ENCODE data around the gene AP1M1. TPM values are rescaled to one million over a fixed set of nuclear protein-coding genes. Genes with fewer than 3 reads are reported as not detected.

AP1M1 gene
- total RNA-seq, 5 donors from 2014 or later (not counting 1 experiment from before 2014, with no cell fraction given): 94.9 to 171 (median 133) TPM

DNA sequence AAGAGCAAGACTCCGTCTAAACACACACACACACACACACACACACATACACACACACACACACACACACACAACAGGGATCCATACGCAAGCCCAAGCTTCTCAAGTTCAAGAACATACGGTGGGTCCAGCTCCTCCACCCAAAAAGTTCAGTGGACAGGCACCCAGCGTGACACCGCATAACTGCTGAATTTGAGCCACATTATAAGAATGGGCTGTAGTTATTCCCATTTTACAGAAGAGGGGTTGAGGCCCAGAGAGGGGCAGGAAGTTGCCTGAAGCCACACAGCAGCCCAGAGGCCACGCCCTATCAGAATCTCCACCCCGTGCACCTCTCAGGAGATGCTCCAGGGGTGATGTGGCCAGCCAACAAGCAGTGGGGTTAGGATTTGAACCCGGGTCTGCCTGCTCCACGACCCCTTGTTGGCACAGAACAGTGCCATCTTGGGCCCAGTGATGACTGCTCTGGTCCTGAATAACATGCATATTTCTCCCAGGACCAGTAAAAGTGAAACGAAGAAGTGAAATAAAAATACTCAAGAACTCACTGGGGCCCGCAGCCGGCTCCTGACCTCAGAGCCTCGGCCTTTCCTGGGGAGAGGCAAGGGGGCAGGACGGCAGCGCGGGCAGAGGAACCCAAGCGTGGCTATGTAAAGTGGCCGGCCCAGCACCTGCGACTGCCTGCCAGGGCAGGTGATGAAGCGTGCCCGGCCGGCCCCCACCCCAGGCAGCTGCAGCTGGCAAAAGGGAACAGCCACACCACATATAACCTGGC lies 61.9 kb downstream of the AP1M1 start:
- WGBS (ENCODE audit: insufficient coverage): 66% methylated on average over 18 of the region's 22 CpGs
- POLR2A ChIA-PET: no interaction called here
- CTCF ChIA-PET: no interaction called here
- Histone ChIP-seq H3K36me3 (ENCODE audit: control insufficient read depth in 2 of 2, extremely low read depth in 1 of 2, insufficient read depth in 1 of 2, low read length in 1 of 2) (no peaks in the 10 kb centered on the region), H3K27ac (ENCODE audit: low read length) (no peak overlapping the region), H3K27me3 (replicated peaks in 1 of 2; ENCODE audit: control insufficient read depth in 2 of 2, extremely low read depth in 1 of 2, insufficient read depth in 2 of 2, low read length in 1 of 2) (no peaks in the 10 kb centered on the region), H3K4me1 (ENCODE audit: control insufficient read depth in 1 of 2, extremely low read depth in 1 of 2, insufficient read depth in 2 of 2, low read length in 2 of 2) (peaks cover 16 to 75% of the 10 kb centered on the region in 2 experiments), H3K4me3 (ENCODE audit: control insufficient read depth in 1 of 2, extremely low read depth in 1 of 2, low read length in 1 of 2) (no peak overlapping the region), H3K9me3 (no peaks in the 10 kb centered on the region)
- Mint-ChIP-seq H3K27ac (peak overlapping the region in 1 of 2 donors; percentile 43), H3K4me3 (no peak overlapping the region), H3K9me3 (no peaks in the 10 kb centered on the region), H3K36me3 (no peaks in the 10 kb centered on the region), H3K4me1 (peaks cover 49 to 72% (median 50%) of the 10 kb centered on the region in 3 donors), H3K27me3 (no peaks in the 10 kb centered on the region)
- no peak for ATAC-seq (replicated peaks in 1 of 4)
- DNase-seq: peak in 1 of 35 experiments; percentile 22

DNA sequence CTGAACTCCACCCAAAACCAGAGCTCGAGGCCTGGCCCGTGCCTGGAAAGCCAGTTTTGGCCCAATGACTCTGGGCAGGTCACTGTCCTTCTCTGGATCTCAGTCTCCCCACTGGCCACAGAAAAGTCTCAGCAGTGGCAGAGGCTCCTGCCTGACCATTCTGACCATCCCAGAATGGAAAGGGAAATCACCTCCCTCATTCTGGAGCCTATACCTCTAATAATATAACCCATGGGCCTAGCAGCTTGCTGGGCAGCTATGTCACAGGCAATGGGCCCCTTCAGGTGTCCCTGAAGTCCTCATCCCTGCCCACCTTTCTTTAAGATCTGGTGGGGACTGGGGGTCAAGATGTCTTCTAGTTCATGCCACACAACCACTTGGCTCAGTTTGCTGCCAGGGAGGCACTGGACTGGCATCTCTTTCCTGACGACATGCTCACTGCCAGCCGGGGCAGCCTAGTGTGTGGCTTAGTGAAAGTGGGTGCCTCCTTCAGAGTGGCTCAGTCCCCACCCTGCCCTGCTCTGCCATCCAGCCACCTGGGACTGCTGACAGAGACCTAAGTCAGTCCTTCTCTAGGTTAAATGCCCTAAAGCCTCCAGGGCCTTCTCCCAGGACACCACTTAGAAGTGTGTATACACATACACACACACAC lies 62.6 kb downstream of the AP1M1 start:
- H3K27me3 Mint-ChIP-seq: no peaks in the 10 kb centered on the region
- DNase-seq (no peak), ATAC-seq (replicated peaks in 1 of 4) (no peak)
- no peak overlapping the region for H3K27ac ChIP-seq (ENCODE audit: low read length)
- WGBS (ENCODE audit: insufficient coverage): 89% methylated on average over 4 of the region's 4 CpGs
- peak overlapping the region in 1 of 3 donors; percentile 66 for H3K4me3 Mint-ChIP-seq
- H3K4me3 ChIP-seq (ENCODE audit: control insufficient read depth in 1 of 2, extremely low read depth in 1 of 2, low read length in 1 of 2): no peak overlapping the region
- peaks cover 16 to 75% of the 10 kb centered on the region in 2 experiments for H3K4me1 ChIP-seq (ENCODE audit: control insufficient read depth in 1 of 2, extremely low read depth in 1 of 2, insufficient read depth in 2 of 2, low read length in 2 of 2)
- no peaks in the 10 kb centered on the region for H3K36me3 Mint-ChIP-seq
- no peaks in the 10 kb centered on the region for H3K27me3 ChIP-seq (replicated peaks in 1 of 2; ENCODE audit: control insufficient read depth in 2 of 2, extremely low read depth in 1 of 2, insufficient read depth in 2 of 2, low read length in 1 of 2)
- POLR2A ChIA-PET: no interaction called here
- CTCF ChIA-PET: no interaction called here
- no peaks in the 10 kb centered on the region for H3K9me3 Mint-ChIP-seq
- H3K9me3 ChIP-seq: no peaks in the 10 kb centered on the region
- H3K36me3 ChIP-seq (ENCODE audit: control insufficient read depth in 2 of 2, extremely low read depth in 1 of 2, insufficient read depth in 1 of 2, low read length in 1 of 2): no peaks in the 10 kb centered on the region
- H3K27ac Mint-ChIP-seq: peak overlapping the region in 1 of 2 donors; percentile 11
- peaks cover 54 to 74% (median 57%) of the 10 kb centered on the region in 3 donors for H3K4me1 Mint-ChIP-seq

DNA sequence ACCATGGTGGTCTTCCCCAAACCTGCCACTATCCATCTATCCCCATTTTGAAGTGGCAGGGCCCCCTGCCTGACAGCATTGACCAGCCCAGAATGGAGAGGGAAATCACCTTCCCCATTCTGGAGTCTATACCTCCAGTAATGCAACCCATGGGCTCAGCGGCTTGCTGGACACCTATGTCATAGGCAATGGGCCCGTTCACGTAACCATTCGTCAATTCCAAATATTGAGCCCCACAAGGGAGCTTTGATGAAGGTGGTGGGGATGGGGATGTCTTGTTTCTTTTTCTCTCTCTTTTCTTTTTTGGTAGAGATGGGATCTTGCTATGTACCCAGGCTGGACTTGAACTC lies 63.1 kb downstream of the AP1M1 start:
- H3K4me1 ChIP-seq (ENCODE audit: control insufficient read depth in 1 of 2, extremely low read depth in 1 of 2, insufficient read depth in 2 of 2, low read length in 2 of 2): peaks cover 16 to 77% of the 10 kb centered on the region in 2 experiments
- no CpG with 5 or more reads among the region's 4 CpGs for WGBS (ENCODE audit: insufficient coverage)
- H3K9me3 Mint-ChIP-seq: no peaks in the 10 kb centered on the region
- DNase-seq: no peak
- H3K27ac Mint-ChIP-seq: peak overlapping the region; percentile 82 to 86
- H3K36me3 Mint-ChIP-seq: no peaks in the 10 kb centered on the region
- peaks cover 56 to 78% (median 58%) of the 10 kb centered on the region in 3 donors for H3K4me1 Mint-ChIP-seq
- ChIA-PET CTCF (interaction anchor here in 1 of 2 donors (0.7 kb wide), 1 partner anchor 1475 kb away, joined by 4 read pairs; no protein-coding TSS in a partner anchor), POLR2A (no interaction called here)
- no peaks in the 10 kb centered on the region for H3K36me3 ChIP-seq (ENCODE audit: control insufficient read depth in 2 of 2, extremely low read depth in 1 of 2, insufficient read depth in 1 of 2, low read length in 1 of 2)
- no peaks in the 10 kb centered on the region for H3K9me3 ChIP-seq
- no peak for ATAC-seq (replicated peaks in 1 of 4)
- H3K27ac ChIP-seq (ENCODE audit: low read length): no peak overlapping the region
- no peaks in the 10 kb centered on the region for H3K27me3 Mint-ChIP-seq
- no peak overlapping the region for H3K4me3 ChIP-seq (ENCODE audit: control insufficient read depth in 1 of 2, extremely low read depth in 1 of 2, low read length in 1 of 2)
- H3K4me3 Mint-ChIP-seq: peak overlapping the region in 2 of 3 donors; percentile 24 to 66
- H3K27me3 ChIP-seq (replicated peaks in 1 of 2; ENCODE audit: control insufficient read depth in 2 of 2, extremely low read depth in 1 of 2, insufficient read depth in 2 of 2, low read length in 1 of 2): no peaks in the 10 kb centered on the region

DNA sequence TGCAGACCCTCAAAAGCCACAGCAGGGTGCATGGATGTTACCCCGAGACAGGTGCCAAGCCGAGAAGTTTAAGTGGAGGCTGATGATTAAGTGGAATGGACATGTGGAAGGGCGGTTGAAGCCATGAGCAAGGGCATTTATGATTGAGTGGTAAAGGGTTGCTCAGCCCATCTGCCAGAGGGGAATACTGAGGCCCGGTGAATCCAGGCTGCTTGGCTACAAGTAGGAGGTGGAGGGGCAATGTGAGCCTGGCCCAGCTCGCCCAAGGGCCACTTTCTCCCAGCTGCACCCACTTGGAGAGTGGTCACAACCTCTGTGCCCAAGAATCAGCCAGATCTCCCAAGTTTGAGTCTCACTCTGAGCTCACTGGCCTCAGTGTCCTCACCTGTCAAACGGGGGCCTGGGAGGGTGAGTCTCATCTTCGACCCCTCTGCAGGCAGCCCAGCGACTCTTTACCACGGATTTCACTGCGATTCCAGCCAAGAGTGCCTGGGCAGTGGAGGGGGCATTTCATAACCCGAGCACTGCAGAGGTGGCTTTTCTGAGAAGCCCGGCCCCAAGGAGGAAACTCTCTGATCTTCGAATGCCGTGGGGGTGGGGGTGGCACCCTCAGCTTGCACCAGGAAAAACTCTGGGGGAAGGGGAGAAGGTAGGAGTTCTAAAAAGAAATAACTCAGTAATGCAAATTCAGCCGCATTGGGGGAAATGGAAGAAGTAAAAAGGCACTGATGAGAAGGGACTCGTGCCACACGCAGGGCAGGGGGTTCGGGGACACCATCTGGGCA lies 64.1 kb downstream of the AP1M1 start:
- H3K27ac Mint-ChIP-seq: peak overlapping the region; percentile 82 to 86
- ATAC-seq (replicated peaks in 1 of 4) (no peak), DNase-seq (peak in 1 of 35 experiments; percentile 25)
- H3K27me3 Mint-ChIP-seq: no peaks in the 10 kb centered on the region
- peak overlapping the region in 2 of 3 donors; percentile 59 to 66 for H3K4me3 Mint-ChIP-seq
- H3K36me3 Mint-ChIP-seq: no peaks in the 10 kb centered on the region
- 33% methylated on average over 14 of the region's 18 CpGs for WGBS (ENCODE audit: insufficient coverage)
- Histone ChIP-seq H3K36me3 (ENCODE audit: control insufficient read depth in 2 of 2, extremely low read depth in 1 of 2, insufficient read depth in 1 of 2, low read length in 1 of 2) (no peaks in the 10 kb centered on the region), H3K27ac (ENCODE audit: low read length) (no peak overlapping the region), H3K4me3 (ENCODE audit: control insufficient read depth in 1 of 2, extremely low read depth in 1 of 2, low read length in 1 of 2) (peak overlapping the region in 1 of 2 donors; percentile 6), H3K27me3 (replicated peaks in 1 of 2; ENCODE audit: control insufficient read depth in 2 of 2, extremely low read depth in 1 of 2, insufficient read depth in 2 of 2, low read length in 1 of 2) (no peaks in the 10 kb centered on the region), H3K9me3 (no peaks in the 10 kb centered on the region), H3K4me1 (ENCODE audit: control insufficient read depth in 1 of 2, extremely low read depth in 1 of 2, insufficient read depth in 2 of 2, low read length in 2 of 2) (peaks cover 20 to 80% of the 10 kb centered on the region in 2 experiments)
- H3K9me3 Mint-ChIP-seq: no peaks in the 10 kb centered on the region
- peaks cover 64 to 84% (median 64%) of the 10 kb centered on the region in 3 donors for H3K4me1 Mint-ChIP-seq
- POLR2A ChIA-PET: interaction anchor here (0.5 to 0.6 kb wide), 3 partner anchors 12 to 502 kb away, joined by 3 to 4 read pairs (median 3); no protein-coding TSS in a partner anchor
- CTCF ChIA-PET: interaction anchor here (0.7 to 1.1 kb wide), 2 partner anchors 121 to 1474 kb away, joined by 4 to 5 read pairs; no protein-coding TSS in a partner anchor

DNA sequence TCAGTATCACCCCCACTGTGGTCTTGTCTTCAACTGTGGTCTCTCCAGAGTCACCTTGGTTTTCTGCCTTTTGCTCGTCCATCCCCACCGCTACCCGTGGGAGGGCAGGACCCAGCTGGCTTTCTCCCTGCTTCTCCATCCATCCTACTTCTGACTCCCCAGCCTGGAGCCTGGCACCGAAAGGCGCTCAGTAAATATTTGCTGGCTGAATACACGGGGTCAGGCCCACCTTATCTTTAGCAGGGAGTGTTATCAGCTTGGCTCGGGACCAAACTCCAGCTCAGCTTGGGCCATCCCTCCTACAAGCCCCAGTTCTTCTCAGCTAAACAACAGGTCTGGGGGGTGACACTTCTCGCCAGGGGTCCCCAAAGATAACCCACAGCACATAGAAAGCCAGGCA lies 64.9 kb downstream of the AP1M1 start:
- peak overlapping the region in 2 of 3 donors; percentile 45 to 66 for H3K4me3 Mint-ChIP-seq
- no peaks in the 10 kb centered on the region for H3K27me3 Mint-ChIP-seq
- no peaks in the 10 kb centered on the region for H3K36me3 ChIP-seq (ENCODE audit: control insufficient read depth in 2 of 2, extremely low read depth in 1 of 2, insufficient read depth in 1 of 2, low read length in 1 of 2)
- H3K27ac ChIP-seq (ENCODE audit: low read length): no peak overlapping the region
- H3K4me3 ChIP-seq (ENCODE audit: control insufficient read depth in 1 of 2, extremely low read depth in 1 of 2, low read length in 1 of 2): no peak overlapping the region
- H3K4me1 Mint-ChIP-seq: peaks cover 66 to 88% (median 71%) of the 10 kb centered on the region in 3 donors
- WGBS (ENCODE audit: insufficient coverage): 81% methylated on average over 7 of the region's 8 CpGs
- ChIA-PET POLR2A (interaction anchor here in 1 of 2 donors (0.6 kb wide), 1 partner anchor 501 kb away, joined by 4 read pairs; no protein-coding TSS in a partner anchor), CTCF (interaction anchor here in 1 of 2 donors (0.6 to 1.1 kb wide), 2 partner anchors 17 to 98 kb away, joined by 3 read pairs; no protein-coding TSS in a partner anchor)
- H3K27me3 ChIP-seq (replicated peaks in 1 of 2; ENCODE audit: control insufficient read depth in 2 of 2, extremely low read depth in 1 of 2, insufficient read depth in 2 of 2, low read length in 1 of 2): no peaks in the 10 kb centered on the region
- peak overlapping the region; percentile 82 to 86 for H3K27ac Mint-ChIP-seq
- peaks cover 23 to 81% of the 10 kb centered on the region in 2 experiments for H3K4me1 ChIP-seq (ENCODE audit: control insufficient read depth in 1 of 2, extremely low read depth in 1 of 2, insufficient read depth in 2 of 2, low read length in 2 of 2)
- H3K9me3 ChIP-seq: no peaks in the 10 kb centered on the region
- ATAC-seq (replicated peaks in 1 of 4) (no peak), DNase-seq (no peak)
- H3K36me3 Mint-ChIP-seq: no peaks in the 10 kb centered on the region
- no peaks in the 10 kb centered on the region for H3K9me3 Mint-ChIP-seq

Measured in T-cell (primary cell).